IMR-90 (cell line): Measurements from ENCODE around the gene SPATA9. TPM values are rescaled to one million over a fixed set of nuclear protein-coding genes. Genes with fewer than 3 reads are reported as not detected.

Source experiments
- ATAC-seq: fragments of 200-7000 bp; cut with Tn5 transposase; 2 replicates; pipeline ENCODE4 v1.9.1; 2020; ENCODE audit warnings: low read depth, mild to moderate bottlenecking, moderate library complexity
- BruUV-seq: library from RNA; stranded (reverse); fragments of 400-500 nt; replicated peaks from 2 replicates; lab custom pipeline; 2021; lab: Mats Ljungman, UMichigan
- CTCF ChIA-PET: fragments of 300-600 bp; formaldehyde crosslinking; extraction: SDS; loops from one replicate; lab custom pipeline; 2021; ENCODE audit warnings: antibody characterized with exemption; lab: Yijun Ruan, JAX
- POLR2A ChIA-PET: fragments of 300-600 bp; sonication (Branson Sonifier 250); formaldehyde crosslinking; loops from one replicate; lab custom pipeline; 2022; ENCODE audit warnings: antibody characterized with exemption; ENCODE audit not compliant: unreplicated experiment; lab: Charles Lee
- DNase-seq: peaks from one replicate; pipeline ENCODE4 v3.0.0; 2013
- H2AFZ ChIP-seq: replicated peaks from 2 replicates; pipeline ENCODE3; 2013; ENCODE audit warnings: low read length, mild to moderate bottlenecking; ENCODE audit not compliant: poor library complexity
- H2AK5ac ChIP-seq: 2 replicates; pipeline ENCODE4 v1.6.1; 2013; ENCODE audit warnings: low read depth, low read length, inconsistent platforms
- H2AK9ac ChIP-seq: replicated peaks from 2 replicates; pipeline ENCODE3; 2013; ENCODE audit warnings: mild to moderate bottlenecking, low read depth, low read length, moderate library complexity; ENCODE audit not compliant: poor library complexity
- H2BK120ac ChIP-seq: 2 replicates; pipeline ENCODE4 v1.6.1; 2013; ENCODE audit warnings: low read depth, low read length, inconsistent platforms
- H2BK15ac ChIP-seq: 3 replicates; pipeline ENCODE4 v1.6.1; 2013; ENCODE audit warnings: low read depth, low read length, inconsistent platforms
- H2BK20ac ChIP-seq: 2 replicates; pipeline ENCODE4 v1.6.1; 2013; ENCODE audit warnings: low read depth, mild to moderate bottlenecking, inconsistent platforms, low read length, moderate library complexity
- H2BK5ac ChIP-seq: 2 replicates; pipeline ENCODE4 v1.6.1; 2013; ENCODE audit warnings: mild to moderate bottlenecking, low read depth, low read length, inconsistent platforms; ENCODE audit not compliant: poor library complexity, severe bottlenecking
- H3K14ac ChIP-seq: replicated peaks from 2 replicates; pipeline ENCODE4 v1.6.1; 2013; ENCODE audit warnings: low read depth, low read length, inconsistent platforms
- H3K18ac ChIP-seq: 2 replicates; pipeline ENCODE4 v1.6.1; 2013; ENCODE audit warnings: low read depth, low read length, control low read depth
- H3K23ac ChIP-seq: 2 replicates; pipeline ENCODE4 v1.6.1; 2013; ENCODE audit warnings: low read depth, low read length, inconsistent platforms
- H3K27ac ChIP-seq: 2 replicates; pipeline ENCODE4 v1.5.1; 2013; ENCODE audit warnings: mild to moderate bottlenecking, control low read depth, low read length; ENCODE audit not compliant: insufficient read depth
- H3K27me3 ChIP-seq: 2 replicates; pipeline ENCODE4 v1.6.1; 2013; ENCODE audit warnings: low read length; ENCODE audit not compliant: control insufficient read depth, insufficient read depth
- H3K36me3 ChIP-seq: 2 replicates; pipeline ENCODE4 v1.6.1; 2013; ENCODE audit warnings: low read length, mixed read lengths; ENCODE audit not compliant: control insufficient read depth, insufficient read depth
- H3K4ac ChIP-seq: 2 replicates; pipeline ENCODE4 v1.6.1; 2013; ENCODE audit warnings: low read depth, low read length, inconsistent platforms
- H3K4me1 ChIP-seq: 2 replicates; pipeline ENCODE4 v1.6.1; 2013; ENCODE audit warnings: low read length, mixed read lengths; ENCODE audit not compliant: control insufficient read depth, insufficient read depth
- H3K4me2 ChIP-seq: 2 replicates; pipeline ENCODE4 v1.6.1; 2013; ENCODE audit warnings: low read depth, mild to moderate bottlenecking, control low read depth, low read length, moderate library complexity
- H3K4me3 ChIP-seq: 2 replicates; pipeline ENCODE4 v1.5.1; 2013; ENCODE audit warnings: low read depth, mild to moderate bottlenecking, control low read depth, low read length, moderate library complexity; ENCODE audit not compliant: insufficient read depth
- H3K56ac ChIP-seq: 2 replicates; pipeline ENCODE4 v1.6.1; 2013; ENCODE audit warnings: low read length, inconsistent platforms; ENCODE audit not compliant: insufficient read depth; ENCODE audit errors: extremely low read depth
- H3K79me1 ChIP-seq, 2 experiments: 2 replicates each; pipeline ENCODE4 v1.6.1; 2013; ENCODE audit warnings: low read length in 2 of 2, inconsistent platforms in 1 of 2, low read depth in 1 of 2
- H3K9ac ChIP-seq: 2 replicates; pipeline ENCODE4 v1.6.1; 2013; ENCODE audit warnings: low read depth, low read length, control low read depth
- H3K9me1 ChIP-seq: 2 replicates; pipeline ENCODE4 v1.6.1; 2013; ENCODE audit warnings: low read length, inconsistent platforms; ENCODE audit not compliant: insufficient read depth
- H3K9me3 ChIP-seq: 2 replicates; pipeline ENCODE4 v1.6.1; 2013; ENCODE audit warnings: low read length; ENCODE audit not compliant: control insufficient read depth, insufficient read depth
- H4K20me1 ChIP-seq: 2 replicates; pipeline ENCODE4 v1.6.1; 2013; ENCODE audit warnings: low read length, inconsistent platforms; ENCODE audit not compliant: insufficient read depth
- H4K5ac ChIP-seq: 2 replicates; pipeline ENCODE4 v1.6.1; 2013; ENCODE audit warnings: mild to moderate bottlenecking, low read depth, low read length, control low read depth
- H4K8ac ChIP-seq, 2 experiments: 2 replicates each; pipeline ENCODE4 v1.6.1; 2013; ENCODE audit warnings: low read depth in 2 of 2, low read length in 2 of 2, control low read depth in 1 of 2, inconsistent platforms in 1 of 2
- H4K91ac ChIP-seq: 2 replicates; pipeline ENCODE4 v1.6.1; 2013; ENCODE audit warnings: low read depth, low read length, inconsistent platforms; ENCODE audit not compliant: insufficient read depth
- BHLHE40 ChIP-seq: fragments of 150-350 bp; IDR thresholded peaks from 2 replicates; pipeline ENCODE4 v1.6.1; 2016; ENCODE audit warnings: mild to moderate bottlenecking, low read depth, low read length
- CEBPB ChIP-seq: IDR thresholded peaks from 2 replicates; pipeline ENCODE4 v1.6.1; 2012; ENCODE audit warnings: low read depth, low read length, improper control_type of control experiment
- CHD1 ChIP-seq: IDR thresholded peaks from 2 replicates; pipeline ENCODE4 v1.6.1; 2012; ENCODE audit warnings: low read depth, low read length, improper control_type of control experiment
- ELK1 ChIP-seq: fragments of 150-350 bp; IDR thresholded peaks from 2 replicates; pipeline ENCODE4 v1.6.1; 2016; ENCODE audit warnings: low read depth, mild to moderate bottlenecking, low read length, moderate library complexity, borderline replicate concordance
- FOS ChIP-seq: fragments of 150-350 bp; IDR thresholded peaks from 2 replicates; pipeline ENCODE4 v1.6.1; 2016; ENCODE audit warnings: low read depth, low read length
- MAFK ChIP-seq: IDR thresholded peaks from 2 replicates; pipeline ENCODE4 v1.6.1; 2012; ENCODE audit warnings: low read depth, low read length, improper control_type of control experiment
- MAZ ChIP-seq: IDR thresholded peaks from 2 replicates; pipeline ENCODE4 v1.6.1; 2012; ENCODE audit warnings: low read depth, mild to moderate bottlenecking, low read length, improper control_type of control experiment, moderate library complexity, borderline replicate concordance
- MXI1 ChIP-seq: IDR thresholded peaks from 2 replicates; pipeline ENCODE4 v1.6.1; 2012; ENCODE audit warnings: low read depth, mild to moderate bottlenecking, low read length, moderate library complexity, borderline replicate concordance
- NFE2L2 ChIP-seq: fragments of 150-350 bp; IDR thresholded peaks from 2 replicates; pipeline ENCODE4 v1.6.1; 2016; ENCODE audit warnings: low read depth, mild to moderate bottlenecking, low read length
- POLR2A ChIP-seq: IDR thresholded peaks from 2 replicates; pipeline ENCODE4 v1.6.1; 2012; ENCODE audit warnings: mild to moderate bottlenecking, low read depth, low read length
- RAD21 ChIP-seq: IDR thresholded peaks from 2 replicates; pipeline ENCODE4 v1.6.1; 2012; ENCODE audit warnings: low read length, improper control_type of control experiment
- RCOR1 ChIP-seq: IDR thresholded peaks from 2 replicates; pipeline ENCODE4 v1.6.1; 2012; ENCODE audit warnings: mild to moderate bottlenecking, low read length, improper control_type of control experiment; ENCODE audit not compliant: insufficient replicate concordance
- SMC3 ChIP-seq: fragments of 150-350 bp; IDR thresholded peaks from 2 replicates; pipeline ENCODE4 v1.6.1; 2016; ENCODE audit warnings: low read depth, mild to moderate bottlenecking, antibody characterized with exemption, low read length, moderate library complexity
- WGBS, 2 experiments: methylation state at CpG; one replicate each; pipeline versions ENCODE4 v1.1.5 to v1.1.7; 2013; ENCODE audit warnings: missing lambda C conversion rate in 2 of 2; ENCODE audit not compliant: insufficient read length in 1 of 2; ENCODE audit errors: extremely low coverage in 2 of 2; 5-methylcytosine and 5-hydroxymethylcytosine counted together
- dilution Hi-C: fragments of 300-500 bp; cut with HindIII; formaldehyde crosslinking; loops from one replicate; pipeline ENCODE4 v1.14.3; 2018; ENCODE audit warnings: low sequenced_read_pairs; ENCODE audit not compliant: unreplicated experiment
- in situ Hi-C: fragments of 300-500 bp; cut with MboI; formaldehyde crosslinking; loops from 3 replicates; pipeline ENCODE4 v1.14.3; 2019; ENCODE audit warnings: low sequenced_read_pairs, inconsistent platforms, mixed read lengths
- intact Hi-C: fragments of 100-400 bp; cut with micrococcal nuclease; formaldehyde crosslinking; loops from 2 replicates; pipeline ENCODE4 v1.10.0; 2022
- polyA plus RNA-seq, 3 experiments: library from polyadenylated mRNA; depleted of rRNA; stranded (reverse); fragments of >200 nt; gene quantifications; 2 replicates each; pipeline ENCODE4 v1.2.3, GENCODE V29; 2012; ENCODE audit warnings: low replicate concordance in 1 of 3
- total RNA-seq: library from RNA; depleted of rRNA; stranded (reverse); fragments of >200 nt; gene quantifications from 2 replicates; pipeline ENCODE4 v1.2.3, GENCODE V29; 2012
- TF ChIP-seq, protein P1 (sequence below): conservative IDR thresholded peaks from 2 replicates; pipeline ENCODE4 v1.5.1; 2012; ENCODE audit warnings: mild to moderate bottlenecking, low read depth, low read length, improper control_type of control experiment
- TF ChIP-seq, protein P2 (sequence below): fragments of 150-350 bp; IDR thresholded peaks from 2 replicates; pipeline ENCODE4 v1.6.1; 2017; ENCODE audit warnings: mild to moderate bottlenecking, antibody characterized with exemption, low read length, low read depth

SPATA9 gene
- total and polyA plus RNA-seq, 2 of the 4 experiments (the other 2 are of a cell fraction), result 0.72 to 0.86 TPM

GRCh38 chr5:95728494-95729114 is 45.8 kb upstream of the SPATA9 start:
- no peak overlapping the region for H3K4me3 ChIP-seq
- H2BK120ac ChIP-seq, result peak overlapping the region; percentile 48
- H3K23ac ChIP-seq, result peak overlapping the region; percentile 59; the same call in 1 of the 2 replicates
- peak overlapping the region; percentile 20; the same call in 1 of the 3 replicates for H2BK15ac ChIP-seq
- no peak overlapping the region for H2AK9ac ChIP-seq
- H3K9me1 ChIP-seq, result peaks cover 7% of the 10 kb centered on the region; the same call in 1 of the 2 replicates
- dilution Hi-C loops, result no loop called here
- TF ChIP-seq MAZ, result no peak
- no peak for TF ChIP-seq NFE2L2
- no peak for TF ChIP-seq MXI1
- TF ChIP-seq CEBPB, result no peak
- TF ChIP-seq, protein P1, sequence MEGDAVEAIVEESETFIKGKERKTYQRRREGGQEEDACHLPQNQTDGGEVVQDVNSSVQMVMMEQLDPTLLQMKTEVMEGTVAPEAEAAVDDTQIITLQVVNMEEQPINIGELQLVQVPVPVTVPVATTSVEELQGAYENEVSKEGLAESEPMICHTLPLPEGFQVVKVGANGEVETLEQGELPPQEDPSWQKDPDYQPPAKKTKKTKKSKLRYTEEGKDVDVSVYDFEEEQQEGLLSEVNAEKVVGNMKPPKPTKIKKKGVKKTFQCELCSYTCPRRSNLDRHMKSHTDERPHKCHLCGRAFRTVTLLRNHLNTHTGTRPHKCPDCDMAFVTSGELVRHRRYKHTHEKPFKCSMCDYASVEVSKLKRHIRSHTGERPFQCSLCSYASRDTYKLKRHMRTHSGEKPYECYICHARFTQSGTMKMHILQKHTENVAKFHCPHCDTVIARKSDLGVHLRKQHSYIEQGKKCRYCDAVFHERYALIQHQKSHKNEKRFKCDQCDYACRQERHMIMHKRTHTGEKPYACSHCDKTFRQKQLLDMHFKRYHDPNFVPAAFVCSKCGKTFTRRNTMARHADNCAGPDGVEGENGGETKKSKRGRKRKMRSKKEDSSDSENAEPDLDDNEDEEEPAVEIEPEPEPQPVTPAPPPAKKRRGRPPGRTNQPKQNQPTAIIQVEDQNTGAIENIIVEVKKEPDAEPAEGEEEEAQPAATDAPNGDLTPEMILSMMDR, result no peak
- TF ChIP-seq POLR2A, result no peak
- TF ChIP-seq SMC3, result no peak
- no peak for TF ChIP-seq FOS
- TF ChIP-seq RAD21, result no peak
- no peak for TF ChIP-seq MAFK
- no peak for TF ChIP-seq CHD1
- TF ChIP-seq, protein P2, sequence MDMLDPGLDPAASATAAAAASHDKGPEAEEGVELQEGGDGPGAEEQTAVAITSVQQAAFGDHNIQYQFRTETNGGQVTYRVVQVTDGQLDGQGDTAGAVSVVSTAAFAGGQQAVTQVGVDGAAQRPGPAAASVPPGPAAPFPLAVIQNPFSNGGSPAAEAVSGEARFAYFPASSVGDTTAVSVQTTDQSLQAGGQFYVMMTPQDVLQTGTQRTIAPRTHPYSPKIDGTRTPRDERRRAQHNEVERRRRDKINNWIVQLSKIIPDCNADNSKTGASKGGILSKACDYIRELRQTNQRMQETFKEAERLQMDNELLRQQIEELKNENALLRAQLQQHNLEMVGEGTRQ, result no peak
- TF ChIP-seq ELK1, result no peak
- TF ChIP-seq RCOR1, result no peak
- no peak for TF ChIP-seq BHLHE40
- H3K9ac ChIP-seq, result no peak overlapping the region
- no peaks in the 10 kb centered on the region for H3K36me3 ChIP-seq
- H3K4me1 ChIP-seq, result peaks cover 16% of the 10 kb centered on the region
- H3K18ac ChIP-seq, result peak overlapping the region; percentile 59
- H4K8ac ChIP-seq, result peak overlapping the region in 1 of 2 experiments; percentile 36; a peak in 1 of 4 replicates
- 0 out of 2 replicates have a peak overlapping the region, but pooled peaks have one; percentile 4 for H4K91ac ChIP-seq
- H3K4ac ChIP-seq, result peak overlapping the region; percentile 72; the same call in 1 of the 2 replicates
- ChIA-PET CTCF (interaction anchor here (1.1 kb wide), 1 partner anchor 64 kb away, joined by 3 read pairs; no protein-coding TSS in a partner anchor), POLR2A (no interaction called here)
- no TSS peak for BruUV-seq
- H3K9me3 ChIP-seq, result no peaks in the 10 kb centered on the region
- H2AFZ ChIP-seq, result no peak overlapping the region
- H3K56ac ChIP-seq, result no peak overlapping the region
- H2BK20ac ChIP-seq, result peak overlapping the region; percentile 17; the same call in 1 of the 2 replicates
- in situ Hi-C loops, result no loop called here
- DNase-seq (no peak), ATAC-seq (no peak)
- intact Hi-C loops, result no loop called here
- WGBS, 2 experiments, result no CpG with 5 or more reads among the region's 3 CpGs
- peaks cover 0 to 29% of the 10 kb centered on the region in 2 experiments; a peak in 2 of 4 replicates for H3K79me1 ChIP-seq
- H3K14ac ChIP-seq, result no peak overlapping the region; the same call in 1 of the 2 replicates
- peaks cover 4% of the 10 kb centered on the region; the same call in 1 of the 2 replicates for H4K20me1 ChIP-seq
- peak overlapping the region; percentile 55; the same call in 1 of the 2 replicates for H2AK5ac ChIP-seq
- H3K4me2 ChIP-seq, result no peak overlapping the region
- no peaks in the 10 kb centered on the region for H3K27me3 ChIP-seq
- H3K27ac ChIP-seq, result peak overlapping the region; percentile 42; the same call in 1 of the 2 replicates
- peak overlapping the region; percentile 23 for H2BK5ac ChIP-seq
- H4K5ac ChIP-seq, result peak overlapping the region; percentile 55
